T follicular helper cell (primary cell): ENCODE measurements around the gene C22orf42.
"Not testable (repeated sequence)": the region's sequence is repeated elsewhere in the genome, so short reads cannot be mapped to it uniquely, and the experiment has no call there.

Experiments
- DNase-seq: peaks from one replicate; pipeline ENCODE4 v3.0.0-alpha.2; 2020; ENCODE audit warnings: low read depth

The C22orf42 gene

DNA sequence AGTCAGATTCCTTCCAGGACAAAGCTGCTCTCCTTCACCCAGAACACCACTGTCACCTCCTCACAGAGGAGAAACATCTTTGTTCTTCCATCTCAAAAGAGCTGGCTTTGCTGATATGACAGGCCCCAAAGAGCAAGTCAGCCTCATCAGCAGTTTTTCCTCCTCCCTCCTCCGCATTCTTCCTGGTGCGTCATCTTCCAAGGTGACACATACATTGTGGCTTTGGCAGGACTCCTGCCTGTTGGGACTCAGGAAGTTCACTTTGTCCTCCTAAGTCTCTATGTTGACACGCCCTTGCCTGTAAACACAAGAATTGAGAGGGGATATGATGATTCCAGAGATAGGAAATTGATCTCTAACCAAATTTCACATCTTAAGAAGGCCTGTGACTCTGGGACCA lies 23.1 kb downstream of the C22orf42 start:
- DNase-seq = not testable (repeated sequence)

DNA sequence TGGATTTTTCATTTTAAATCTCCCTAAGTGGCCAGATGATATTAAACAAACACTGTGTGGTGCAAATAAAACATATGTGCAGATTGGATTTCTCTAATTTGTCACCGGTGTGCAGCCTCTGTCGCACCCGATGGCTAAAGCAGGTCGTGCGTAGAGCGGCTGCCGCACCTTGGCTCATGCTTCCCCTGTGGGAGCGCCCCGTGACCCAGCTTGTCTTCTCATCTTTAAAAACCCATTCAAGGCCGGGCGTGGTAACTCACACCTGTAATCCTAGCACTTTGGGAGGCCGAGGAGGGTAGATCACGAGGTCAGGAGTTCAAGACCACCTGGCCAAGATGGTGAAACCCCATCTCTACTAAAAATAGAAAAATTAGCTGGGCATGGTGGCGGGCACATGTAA lies 24.3 kb downstream of the C22orf42 start:
- DNase-seq = not testable (repeated sequence)

DNA sequence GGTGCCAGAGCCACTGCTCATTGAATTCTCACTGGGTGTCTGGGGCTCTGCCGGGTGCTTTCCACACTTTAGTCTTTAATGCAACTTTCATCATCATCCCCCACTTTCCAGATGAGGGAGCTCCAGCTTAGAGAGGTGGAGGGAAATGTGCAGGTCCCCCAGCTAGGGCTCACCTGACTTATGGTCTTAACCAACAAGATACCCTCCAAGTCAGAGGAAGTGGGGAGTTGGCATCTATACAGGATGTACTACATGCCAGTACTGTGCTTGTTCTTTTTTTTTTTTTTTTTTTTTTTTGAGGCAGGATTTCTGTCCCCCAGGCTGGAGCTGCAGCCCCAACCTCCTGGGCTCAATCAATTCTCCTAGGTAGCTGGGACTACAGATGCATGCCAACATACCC lies 26.3 kb downstream of the C22orf42 start:
- no peak for DNase-seq

DNA sequence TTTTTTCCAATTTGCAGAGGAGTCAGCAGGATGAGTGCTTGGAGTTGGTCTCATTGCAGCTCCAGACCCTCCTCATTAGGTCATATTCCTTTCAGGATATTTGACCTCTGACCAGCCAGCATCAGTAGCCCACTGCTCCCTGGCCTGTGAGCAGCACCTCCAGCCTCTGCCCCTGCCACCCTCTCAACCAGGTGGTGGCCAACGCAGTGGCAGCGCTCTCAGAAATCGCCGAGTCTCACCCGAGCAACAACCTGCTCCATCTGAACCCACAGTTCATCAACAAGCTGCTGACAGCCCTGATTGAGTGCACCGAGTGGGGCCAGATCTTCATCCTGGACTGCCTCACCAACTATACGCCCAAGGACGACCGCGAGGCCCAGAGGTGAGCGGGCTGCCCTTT lies 27.0 kb downstream of the C22orf42 start:
- DNase-seq = no peak

DNA sequence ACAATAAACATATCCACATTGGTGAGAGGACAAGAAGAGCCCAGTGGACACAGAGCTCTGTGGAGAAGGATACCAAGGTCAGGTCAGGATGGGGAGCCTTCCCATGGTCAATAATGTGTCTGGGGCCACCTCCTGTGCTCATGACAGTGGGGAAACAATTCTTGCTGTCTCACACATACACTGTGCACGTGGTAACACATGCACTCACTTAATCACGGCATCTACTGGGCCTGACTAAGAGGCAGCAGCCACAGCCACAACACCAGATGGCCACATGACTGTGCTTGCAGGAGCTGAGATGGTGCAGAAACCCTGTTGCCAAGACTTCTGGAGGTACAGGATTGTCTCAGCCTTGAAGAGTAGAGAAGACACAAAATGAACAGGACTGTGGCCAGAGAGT lies 28.6 kb downstream of the C22orf42 start:
- no peak for DNase-seq

DNA sequence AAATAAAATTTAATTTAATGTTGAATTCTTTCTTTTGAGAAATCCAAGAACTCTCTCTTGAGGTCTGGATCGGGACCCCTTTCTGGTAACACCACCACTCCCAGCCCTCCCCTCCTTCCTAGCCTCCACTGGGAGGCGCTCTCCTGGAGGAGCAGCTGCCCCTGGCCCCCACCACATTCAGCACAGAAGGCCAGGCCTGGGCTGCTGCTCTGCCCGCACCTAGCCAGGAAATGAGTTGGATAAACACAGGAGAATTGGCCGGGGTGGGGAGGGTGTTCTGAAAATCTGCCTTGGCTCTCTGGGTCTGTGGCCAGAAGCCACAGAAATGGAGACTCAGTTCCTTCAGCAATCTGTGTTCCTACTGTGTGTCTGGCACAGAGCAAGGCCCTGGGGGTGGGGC lies 31.2 kb downstream of the C22orf42 start:
- no peak for DNase-seq

DNA sequence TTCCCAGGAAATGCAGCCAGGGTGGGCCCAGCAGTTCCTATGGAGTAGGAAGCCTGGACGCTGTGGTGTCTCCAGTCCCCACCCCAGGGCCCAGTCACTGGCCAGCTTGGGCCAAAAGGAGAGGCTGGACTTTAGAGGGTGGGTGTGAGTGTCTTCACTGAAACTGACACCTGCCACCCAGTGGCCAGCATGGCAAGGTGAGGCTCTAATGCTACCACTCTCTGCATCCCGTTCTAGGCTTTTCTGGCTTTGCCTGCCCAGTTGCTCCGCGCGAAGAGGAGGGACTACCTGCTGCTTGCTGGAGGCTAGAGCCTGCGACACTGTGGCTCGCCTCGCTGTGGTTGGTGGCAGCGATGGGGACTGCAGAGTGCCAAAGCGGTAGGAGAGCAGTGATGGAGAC lies 35.4 kb downstream of the C22orf42 start:
- DNase-seq = no peak

DNA sequence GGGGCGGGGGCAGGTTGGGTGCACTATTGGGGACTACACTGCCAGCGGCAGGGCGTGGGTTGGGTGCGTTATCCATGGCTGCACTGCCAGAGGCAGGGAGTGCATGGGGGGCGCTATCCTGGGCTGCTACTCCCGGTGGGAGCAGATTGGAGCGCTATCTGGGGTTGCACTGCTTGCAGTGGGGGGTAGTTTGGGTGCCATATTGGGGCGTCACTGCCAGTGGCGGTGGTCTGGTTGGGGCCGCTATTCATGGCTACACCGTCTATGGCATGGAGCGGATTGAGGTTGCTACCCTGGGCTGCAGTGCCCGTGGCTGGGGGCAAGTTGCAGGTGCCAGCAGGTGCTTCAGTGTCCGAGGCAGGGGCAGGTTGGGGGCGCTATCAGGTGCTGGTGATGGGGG lies 36.2 kb downstream of the C22orf42 start:
- DNase-seq = no peak

DNA sequence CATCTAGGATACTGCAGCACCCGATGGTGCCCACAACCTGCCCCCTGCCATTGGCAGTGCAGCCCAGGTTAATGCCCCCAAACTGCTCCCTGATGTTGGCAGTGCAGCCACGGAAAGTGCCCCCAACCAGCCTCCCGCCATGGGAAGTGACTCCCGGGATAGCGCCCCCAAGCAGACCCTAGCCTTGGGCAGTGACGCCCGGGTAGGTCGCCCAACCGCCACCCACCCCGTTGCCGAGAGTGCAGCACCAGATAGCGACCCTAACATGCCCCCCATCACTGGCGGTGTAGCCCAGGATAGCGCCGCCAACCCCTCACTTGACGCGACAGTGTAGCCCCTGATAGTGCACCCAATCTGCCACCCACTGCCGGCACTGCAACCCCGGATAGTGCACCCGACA lies 38.5 kb downstream of the C22orf42 start:
- DNase-seq = no peak

DNA sequence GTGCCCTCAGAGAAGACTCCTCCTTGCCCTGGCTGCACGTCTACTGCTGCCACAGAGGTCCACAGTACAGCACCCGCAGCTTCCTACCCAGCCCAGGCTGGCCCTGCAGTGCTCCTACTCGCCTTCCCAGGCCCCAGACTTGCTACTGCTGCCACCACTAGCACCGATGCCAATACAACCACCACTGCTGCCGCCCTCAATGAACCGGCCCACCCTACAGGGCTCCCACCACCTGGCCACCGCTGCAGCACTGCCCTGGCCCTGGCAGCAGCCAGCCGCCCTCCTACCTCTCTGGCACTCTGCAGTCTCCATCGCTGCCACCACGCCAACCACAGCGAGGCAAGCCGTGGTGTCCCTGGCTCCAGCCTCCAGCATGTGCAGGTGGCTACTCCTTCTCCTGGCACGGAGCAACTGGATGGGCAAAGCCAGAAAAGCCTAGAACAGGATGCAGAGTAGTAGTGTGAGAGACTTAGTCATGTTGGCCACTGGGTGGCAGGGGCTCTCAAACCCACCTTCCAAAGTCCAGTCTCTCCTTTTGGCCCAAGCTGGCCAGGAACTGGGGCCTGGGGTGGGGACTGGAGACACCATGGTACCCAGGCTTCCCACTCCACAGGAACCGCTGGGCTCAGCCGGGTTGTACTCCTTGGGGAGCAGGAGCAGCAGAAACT lies 39.4 kb downstream of the C22orf42 start:
- DNase-seq = no peak

DNA sequence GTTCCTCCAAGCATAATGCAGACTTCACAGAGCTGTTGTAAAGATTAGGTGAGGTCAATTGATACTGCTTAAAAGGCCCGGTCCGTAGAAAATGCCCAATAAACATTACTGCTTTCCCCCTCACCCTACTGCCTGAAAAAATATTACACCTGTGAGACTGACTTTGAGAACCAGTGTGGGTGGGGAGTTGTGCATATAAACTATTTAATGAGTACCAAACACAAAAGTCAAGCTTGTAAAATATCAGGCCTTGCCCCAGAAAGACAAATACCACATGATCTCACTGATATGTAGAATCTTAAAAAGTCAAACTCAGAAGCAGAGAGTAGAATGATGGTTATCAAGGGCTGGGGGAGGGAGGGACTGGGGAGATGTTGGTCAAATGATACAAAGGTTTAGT lies 46.7 kb downstream of the C22orf42 start:
- no peak for DNase-seq

DNA sequence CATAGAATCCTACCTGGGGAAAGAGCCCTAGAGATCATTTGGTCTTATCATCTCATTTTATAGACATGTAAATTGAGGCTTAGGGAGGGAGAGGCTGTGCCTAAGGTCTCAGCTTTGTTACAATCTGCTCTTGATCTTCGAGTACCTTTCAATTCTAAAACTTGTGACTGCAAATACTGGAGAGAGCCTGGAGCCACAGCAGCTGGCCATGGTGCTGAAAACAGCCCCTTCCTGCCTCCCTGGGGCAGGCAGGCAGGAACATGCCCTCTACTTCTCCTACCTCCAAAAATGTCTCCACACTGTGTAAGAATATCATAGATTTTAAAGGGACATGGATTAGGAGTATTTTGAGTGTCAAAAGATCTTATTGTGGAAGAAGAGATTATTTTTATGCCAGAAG lies 52.2 kb downstream of the C22orf42 start:
- DNase-seq = no peak

DNA sequence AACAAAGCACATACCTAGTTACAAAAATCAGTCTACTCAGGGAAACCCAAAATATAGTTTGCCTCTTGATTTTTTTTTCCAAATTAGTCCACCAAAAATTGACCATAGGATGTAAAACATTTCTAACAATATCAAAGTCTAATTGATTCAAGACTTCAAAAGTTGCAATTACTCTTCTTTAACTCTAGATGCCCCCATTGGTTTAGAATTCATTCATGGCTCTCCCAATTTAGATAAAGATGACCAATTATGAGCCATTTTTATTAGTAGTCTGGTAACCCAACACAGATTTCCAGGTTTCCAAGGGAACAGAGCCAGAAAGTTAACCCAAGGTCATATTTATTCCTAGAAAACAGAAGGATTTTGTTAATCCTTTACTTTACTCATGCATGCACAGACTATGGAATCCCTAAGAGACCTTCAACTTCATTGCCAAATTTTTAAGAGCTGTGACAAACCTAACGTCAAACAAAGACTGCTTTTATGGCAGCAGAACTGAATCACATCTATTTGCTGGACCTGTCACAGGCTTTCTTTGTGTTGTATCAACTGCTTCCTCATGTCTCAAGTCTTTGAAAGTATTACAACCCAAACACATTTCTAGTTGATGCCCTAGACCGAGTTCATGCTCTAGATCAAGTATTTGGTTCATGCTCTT lies 55.3 kb downstream of the C22orf42 start:
- DNase-seq = no peak

DNA sequence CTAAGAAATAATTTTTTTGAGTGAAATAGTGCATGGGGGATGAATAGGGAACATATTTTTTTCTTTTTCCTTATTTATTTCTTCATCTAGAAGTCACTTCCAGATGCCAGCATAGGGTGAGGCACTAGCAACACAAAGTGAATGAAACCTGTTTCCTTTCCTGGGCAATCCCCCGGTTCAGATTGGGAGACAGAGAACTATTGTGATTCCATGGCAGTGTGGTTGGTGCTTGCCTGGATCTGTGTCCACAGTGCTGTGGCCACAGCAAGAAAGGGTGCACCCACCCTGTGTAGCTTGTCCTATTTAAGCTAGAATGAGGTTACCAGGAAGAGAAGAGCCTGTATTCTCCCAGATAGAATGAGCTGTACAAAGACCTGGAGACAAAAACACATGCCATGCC lies 58.4 kb downstream of the C22orf42 start:
- DNase-seq = no peak
